Endodermal cell (in vitro differentiated cells): ENCODE data around the gene KDELR3. TPM values are rescaled to one million over a fixed set of nuclear protein-coding genes. Genes with fewer than 3 reads are reported as not detected.

Experiments
- DNase-seq: peaks from one replicate; pipeline ENCODE4 v3.0.0-alpha.2; 2017
- H3K27ac ChIP-seq: 2 replicates; pipeline ENCODE4 v1.5.1; 2013; ENCODE audit warnings: mild to moderate bottlenecking, low read depth, low read length, moderate library complexity
- H3K27me3 ChIP-seq: 2 replicates; pipeline ENCODE4 v1.6.1; 2013; ENCODE audit warnings: mild to moderate bottlenecking, low read length, moderate library complexity; ENCODE audit not compliant: insufficient read depth, control insufficient read depth, poor library complexity, severe bottlenecking
- H3K36me3 ChIP-seq: 2 replicates; pipeline ENCODE4 v1.7.0; 2013; ENCODE audit warnings: mild to moderate bottlenecking, low read length, moderate library complexity; ENCODE audit not compliant: control insufficient read depth, insufficient read depth
- H3K4me1 ChIP-seq: one replicate; pipeline ENCODE4 v1.7.0; 2013; ENCODE audit warnings: low read length; ENCODE audit not compliant: control insufficient read depth, insufficient read depth
- H3K4me3 ChIP-seq: 2 replicates; pipeline ENCODE4 v1.5.1; 2013; ENCODE audit warnings: mild to moderate bottlenecking, low read length, moderate library complexity
- H3K9ac ChIP-seq: 2 replicates; pipeline ENCODE4 v1.6.1; 2013; ENCODE audit warnings: mild to moderate bottlenecking, low read length, moderate library complexity; ENCODE audit not compliant: poor library complexity, severe bottlenecking; ENCODE audit errors: extremely low read depth
- H3K9me3 ChIP-seq: 2 replicates; pipeline ENCODE4 v1.6.1; 2013; ENCODE audit warnings: mild to moderate bottlenecking, low read length, moderate library complexity; ENCODE audit not compliant: control insufficient read depth
- H3K27ac Mint-ChIP-seq: 2 replicates; pipeline ENCODE4 v1.8.0; 2020; ENCODE audit warnings: mixed read lengths
- H3K27me3 Mint-ChIP-seq: 2 replicates; pipeline ENCODE4 v1.8.0; 2021; ENCODE audit warnings: mild to moderate bottlenecking, mixed read lengths; ENCODE audit not compliant: insufficient read depth
- H3K36me3 Mint-ChIP-seq: 2 replicates; pipeline ENCODE4 v1.8.0; 2020; ENCODE audit warnings: low read depth, mixed read lengths
- H3K4me1 Mint-ChIP-seq: 2 replicates; pipeline ENCODE4 v1.8.0; 2020; ENCODE audit warnings: mixed read lengths
- H3K4me3 Mint-ChIP-seq: 2 replicates; pipeline ENCODE4 v1.8.0; 2020; ENCODE audit warnings: mild to moderate bottlenecking, moderate library complexity, mixed read lengths
- H3K9me3 Mint-ChIP-seq: 2 replicates; pipeline ENCODE4 v1.8.0; 2020; ENCODE audit warnings: mild to moderate bottlenecking, mixed read lengths
- WGBS, 2 experiments: methylation state at CpG; one replicate each; pipeline versions ENCODE4 v1.1.5 to v1.1.7; 2013; ENCODE audit warnings: missing lambda C conversion rate in 2 of 2, mixed read lengths in 1 of 2; ENCODE audit not compliant: insufficient coverage in 1 of 2, insufficient read length in 1 of 2; 5-methylcytosine and 5-hydroxymethylcytosine counted together
- total RNA-seq, 2 donors: library from RNA; stranded (reverse); fragmentation: NEBNext Ultra II Directional in 1 of 2; extraction: Animal tissue kit (Norgen Biotek cat#: 25700) in 1 of 2; gene quantifications; 2 replicates in 1 of 2; 3 replicates in 1 of 2; pipeline ENCODE4 v1.2.1, GENCODE V29; 2021
- TF ChIP-seq, protein P1 (sequence below): fragments of 200-600 bp; sonication (generic); conservative IDR thresholded peaks from 2 replicates; pipeline ENCODE4 v1.5.0; 2021; ENCODE audit warnings: antibody characterized with exemption, mild to moderate bottlenecking

Gene KDELR3
- total RNA-seq, 2 donors from 2014 or later, result 11.4 to 14.9 TPM

DNA sequence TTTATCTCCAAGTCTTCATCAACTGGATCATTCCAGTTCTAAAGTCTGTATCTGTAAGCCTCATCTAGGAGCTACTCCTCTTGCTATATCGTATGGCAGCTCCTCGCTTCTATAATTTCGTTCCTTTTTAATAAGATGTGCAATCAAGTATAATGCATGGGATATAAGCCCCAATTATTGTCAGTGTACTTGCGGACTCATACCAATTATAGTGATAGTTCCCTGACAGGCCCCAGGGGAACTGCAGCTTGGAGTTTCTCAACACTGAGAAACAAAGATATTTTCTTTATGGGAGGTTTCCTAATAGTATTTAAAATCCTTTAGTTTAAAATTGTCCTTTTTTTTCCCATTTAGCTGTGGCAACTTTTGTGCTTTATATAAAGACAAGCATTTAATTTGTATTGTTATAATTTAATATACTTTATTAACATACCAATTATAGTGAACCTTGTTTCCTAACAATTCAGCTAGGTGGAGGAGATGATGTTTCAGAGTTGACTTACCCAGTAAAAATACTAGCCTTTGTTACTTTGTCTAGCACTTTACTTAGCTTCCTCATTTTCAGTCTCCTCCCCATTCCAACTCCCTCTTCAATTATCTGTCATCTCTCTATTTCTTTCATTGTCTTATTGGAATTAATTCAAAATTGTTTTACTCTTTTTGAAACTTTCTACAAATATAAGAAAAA is 63.5 kb downstream of the KDELR3 start:
- no peaks in the 10 kb centered on the region for H3K9me3 Mint-ChIP-seq

More for the DNA sequence above, 63.5 kb downstream of the KDELR3 start:
- H3K36me3 ChIP-seq, result no peaks in the 10 kb centered on the region
- WGBS, 2 experiments, result 97% methylated on average over 4 of the region's 4 CpGs; no CpG with 5 or more reads in 1 of the 2 experiments
- no peak overlapping the region for H3K9ac ChIP-seq
- Mint-ChIP-seq H3K27ac (no peak overlapping the region), H3K36me3 (no peaks in the 10 kb centered on the region), H3K4me1 (peaks cover 4% of the 10 kb centered on the region), H3K4me3 (no peak overlapping the region), H3K27me3 (no peaks in the 10 kb centered on the region)
- H3K27me3 ChIP-seq, result no peaks in the 10 kb centered on the region
- H3K4me1 ChIP-seq, result no peaks in the 10 kb centered on the region
- DNase-seq, result no peak
- TF ChIP-seq, protein P1, sequence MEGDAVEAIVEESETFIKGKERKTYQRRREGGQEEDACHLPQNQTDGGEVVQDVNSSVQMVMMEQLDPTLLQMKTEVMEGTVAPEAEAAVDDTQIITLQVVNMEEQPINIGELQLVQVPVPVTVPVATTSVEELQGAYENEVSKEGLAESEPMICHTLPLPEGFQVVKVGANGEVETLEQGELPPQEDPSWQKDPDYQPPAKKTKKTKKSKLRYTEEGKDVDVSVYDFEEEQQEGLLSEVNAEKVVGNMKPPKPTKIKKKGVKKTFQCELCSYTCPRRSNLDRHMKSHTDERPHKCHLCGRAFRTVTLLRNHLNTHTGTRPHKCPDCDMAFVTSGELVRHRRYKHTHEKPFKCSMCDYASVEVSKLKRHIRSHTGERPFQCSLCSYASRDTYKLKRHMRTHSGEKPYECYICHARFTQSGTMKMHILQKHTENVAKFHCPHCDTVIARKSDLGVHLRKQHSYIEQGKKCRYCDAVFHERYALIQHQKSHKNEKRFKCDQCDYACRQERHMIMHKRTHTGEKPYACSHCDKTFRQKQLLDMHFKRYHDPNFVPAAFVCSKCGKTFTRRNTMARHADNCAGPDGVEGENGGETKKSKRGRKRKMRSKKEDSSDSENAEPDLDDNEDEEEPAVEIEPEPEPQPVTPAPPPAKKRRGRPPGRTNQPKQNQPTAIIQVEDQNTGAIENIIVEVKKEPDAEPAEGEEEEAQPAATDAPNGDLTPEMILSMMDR, result no peak
- H3K9me3 ChIP-seq, result no peaks in the 10 kb centered on the region
- no peak overlapping the region for H3K27ac ChIP-seq
- H3K4me3 ChIP-seq, result no peak overlapping the region

Other genes starting within 250 kb of the KDELR3 start
- 10 to 100 TPM; 55.4 to 57.6 TPM for gene TMEM184B, start 195.1 kb upstream of the KDELR3 start, total RNA-seq
- 100 to 1,000 TPM; 224 to 229 TPM for gene CSNK1E, start 150.7 kb upstream of the KDELR3 start, total RNA-seq
- gene KCNJ4, start 12.9 kb upstream of the KDELR3 start, total RNA-seq, result 1 to 10 TPM in 1 of 2 donors, under 1 TPM in 1; 0.37 to 1.4 TPM
- gene DDX17, start 38.2 kb downstream of the KDELR3 start, total RNA-seq, result 100 to 1,000 TPM; 507 to 621 TPM
- gene DMC1, start 102.1 kb downstream of the KDELR3 start, total RNA-seq, result 1 to 10 TPM; 4.2 to 6.8 TPM
- gene FAM227A, start 188.3 kb downstream of the KDELR3 start, total RNA-seq, result 10 to 100 TPM in 1 of 2 donors, 1 to 10 TPM in 1; 9.1 to 14.9 TPM
- 10 to 100 TPM; 40.7 to 60.9 TPM for gene CBY1, start 188.5 kb downstream of the KDELR3 start, total RNA-seq
- 100 to 1,000 TPM; 114 to 119 TPM for gene TOMM22, start 213.9 kb downstream of the KDELR3 start, total RNA-seq
- gene JOSD1, start 232.8 kb downstream of the KDELR3 start, total RNA-seq, result 10 to 100 TPM; 21.2 to 26.7 TPM
- 10 to 100 TPM; 79.0 to 86.1 TPM for gene GTPBP1, start 237.8 kb downstream of the KDELR3 start, total RNA-seq